HCT116 (cell line): Measurements from ENCODE around the gene ADRA1B. TPM values are rescaled to one million over a fixed set of nuclear protein-coding genes. Genes with fewer than 3 reads are reported as not detected.

Experiments
- ATAC-seq: fragments of 200-7000 bp; cut with Tn5 transposase; 2 replicates; pipeline ENCODE4 v1.9.1; 2020; ENCODE audit warnings: mild to moderate bottlenecking, moderate library complexity
- BruUV-seq: library from RNA; stranded (reverse); fragments of 400-500 nt; replicated peaks from 2 replicates; lab custom pipeline; 2021; lab: Mats Ljungman, UMichigan
- CTCF ChIA-PET: fragments of 300-600 bp; sonication (Branson Sonifier 250); formaldehyde crosslinking; loops from one replicate; lab custom pipeline; 2021; ENCODE audit warnings: antibody characterized with exemption; lab: Charles Lee
- POLR2A ChIA-PET: fragments of 300-600, 350-600 bp; sonication (Branson Sonifier 250); formaldehyde crosslinking; loops from one replicate; lab custom pipeline; 2021; ENCODE audit warnings: antibody characterized with exemption; lab: Charles Lee
- RAD21 ChIA-PET, 2 experiments: fragments of 300-600 bp; sonication (Branson Sonifier 250); formaldehyde crosslinking; loops; one replicate each; lab custom pipeline; 2023; ENCODE audit warnings: low total read pairs in 2 of 2; ENCODE audit not compliant: uncharacterized antibody in 2 of 2, unreplicated experiment in 2 of 2, low non-redundant PET in 1 of 2; lab: Charles Lee
- DNase-seq: peaks from one replicate; pipeline ENCODE4 v3.0.0-alpha.2; 2010; ENCODE audit warnings: low read depth, low spot score
- H2AFZ ChIP-seq: fragments of 200-600 bp; shearing (Covaris generic), sonication (generic); 2 replicates; pipeline ENCODE4 v1.6.1; 2017; ENCODE audit warnings: low read depth, mixed run types, mixed read lengths, antibody characterized with exemption, low read length; ENCODE audit not compliant: poor library complexity, severe bottlenecking
- H3K27ac ChIP-seq: 2 replicates; pipeline ENCODE4 v1.5.1; 2012; ENCODE audit warnings: low read depth, low read length
- H3K27me3 ChIP-seq: fragments of 200-600 bp; sonication (generic); 2 replicates; pipeline ENCODE4 v1.6.1; 2016; ENCODE audit warnings: mixed run types, low read length, mixed read lengths; ENCODE audit not compliant: insufficient read depth
- H3K36me3 ChIP-seq, 2 experiments: fragments of 200-500 bp in 1 of 2; fragments of 200-600 bp in 1 of 2; sonication (Bioruptor generic) in 1 of 2; sonication (generic) in 1 of 2; 2 replicates each; pipeline versions ENCODE4 v1.5.1 to v1.6.1; 2014 to 2016; ENCODE audit warnings: low read length in 2 of 2, inconsistent platforms in 1 of 2, mixed read lengths in 1 of 2, mixed run types in 1 of 2; ENCODE audit not compliant: insufficient read depth in 2 of 2, control insufficient read depth in 1 of 2
- H3K4me1 ChIP-seq, 2 experiments: fragments of 200-600 bp in 1 of 2; sonication (generic) in 1 of 2; 2 replicates each; pipeline versions ENCODE4 v1.5.1 to v1.6.1; 2012 to 2017; ENCODE audit warnings: low read length in 2 of 2, inconsistent platforms in 1 of 2, mild to moderate bottlenecking in 1 of 2, mixed read lengths in 1 of 2, mixed run types in 1 of 2, moderate library complexity in 1 of 2; ENCODE audit not compliant: insufficient read depth in 2 of 2, control insufficient read depth in 1 of 2
- H3K4me2 ChIP-seq: fragments of 200-600 bp; sonication (generic); 2 replicates; pipeline ENCODE4 v1.6.1; 2017; ENCODE audit warnings: mixed run types, low read length, mixed read lengths
- H3K4me3 ChIP-seq, 2 experiments: fragments of 200-600 bp in 1 of 2; sonication (generic) in 1 of 2; replicated peaks in 1 of 2; 2 replicates each; pipeline ENCODE4 v1.5.1; 2011 to 2016; ENCODE audit warnings: low read length in 2 of 2, control low read depth in 1 of 2, low read depth in 1 of 2, mild to moderate bottlenecking in 1 of 2, mixed read lengths in 1 of 2, mixed run types in 1 of 2
- H3K79me2 ChIP-seq: fragments of 200-600 bp; sonication (generic); 2 replicates; pipeline ENCODE4 v1.6.1; 2017; ENCODE audit warnings: mild to moderate bottlenecking, mixed run types, low read length, moderate library complexity, mixed read lengths; ENCODE audit not compliant: insufficient read depth
- H3K9ac ChIP-seq: fragments of 200-600 bp; sonication (generic); 2 replicates; pipeline ENCODE4 v1.6.1; 2016; ENCODE audit warnings: low read length, mixed read lengths
- H3K9me2 ChIP-seq: fragments of 200-600 bp; sonication (generic), shearing (Covaris generic); 2 replicates; pipeline ENCODE4 v1.6.1; 2017; ENCODE audit warnings: mixed run types, mild to moderate bottlenecking, moderate library complexity; ENCODE audit not compliant: insufficient read depth
- H3K9me3 ChIP-seq, 2 experiments: fragments of 200-500 bp in 1 of 2; fragments of 200-600 bp in 1 of 2; sonication (Bioruptor generic) in 1 of 2; sonication (generic) in 1 of 2; 2 replicates each; pipeline ENCODE4 v1.6.1; 2014 to 2017; ENCODE audit warnings: low read length in 2 of 2, mixed read lengths in 2 of 2, inconsistent platforms in 1 of 2, low read depth in 1 of 2, mild to moderate bottlenecking in 1 of 2, mixed run types in 1 of 2, moderate library complexity in 1 of 2; ENCODE audit not compliant: control insufficient read depth in 1 of 2, insufficient read depth in 1 of 2
- H4K20me1 ChIP-seq: fragments of 200-600 bp; sonication (generic), shearing (Covaris generic); 2 replicates; pipeline ENCODE4 v1.6.1; 2017; ENCODE audit warnings: mixed run types, mild to moderate bottlenecking, moderate library complexity; ENCODE audit not compliant: insufficient read depth
- CBX3 ChIP-seq: IDR thresholded peaks from 2 replicates; pipeline ENCODE4 v1.6.1; 2012; ENCODE audit warnings: low read depth
- CEBPB ChIP-seq: IDR thresholded peaks from 2 replicates; pipeline ENCODE4 v1.6.1; 2012; ENCODE audit warnings: low read depth
- ELF1 ChIP-seq: IDR thresholded peaks from 2 replicates; pipeline ENCODE4 v1.6.1; 2012; ENCODE audit warnings: low read depth, borderline replicate concordance
- EZH2 ChIP-seq: fragments of 200-600 bp; sonication (generic); IDR thresholded peaks from 2 replicates; pipeline ENCODE4 v1.6.1; 2017; ENCODE audit warnings: antibody characterized with exemption, mixed run types
- FOSL1 ChIP-seq: IDR thresholded peaks from 2 replicates; pipeline ENCODE4 v1.6.1; 2012; ENCODE audit warnings: low read depth
- POLR2A ChIP-seq: IDR thresholded peaks from 2 replicates; pipeline ENCODE4 v1.7.0; 2011; ENCODE audit warnings: borderline replicate concordance; ENCODE audit not compliant: insufficient read depth, insufficient read length; ENCODE audit errors: extremely low read depth
- POLR2AphosphoS5 ChIP-seq: IDR thresholded peaks from 2 replicates; pipeline ENCODE4 v1.6.1; 2011; ENCODE audit warnings: mild to moderate bottlenecking, low read depth, low read length, moderate library complexity
- SP1 ChIP-seq: IDR thresholded peaks from 2 replicates; pipeline ENCODE4 v1.6.1; 2012; ENCODE audit warnings: low read depth
- SRF ChIP-seq: IDR thresholded peaks from 2 replicates; pipeline ENCODE4 v1.6.1; 2012; ENCODE audit warnings: low read depth
- TCF7L2 ChIP-seq: IDR thresholded peaks from 2 replicates; pipeline ENCODE4 v1.7.0; 2011; ENCODE audit warnings: borderline replicate concordance, inconsistent platforms; ENCODE audit not compliant: insufficient read depth, insufficient read length; ENCODE audit errors: extremely low read depth
- YY1 ChIP-seq: IDR thresholded peaks from 2 replicates; pipeline ENCODE4 v1.6.1; 2011; ENCODE audit warnings: low read length, low read depth, moderate library complexity, mild to moderate bottlenecking; ENCODE audit not compliant: insufficient replicate concordance; ENCODE audit errors: extremely low read depth
- ZBTB33 ChIP-seq: IDR thresholded peaks from 2 replicates; pipeline ENCODE4 v1.6.1; 2011; ENCODE audit warnings: mild to moderate bottlenecking, low read length, moderate library complexity; ENCODE audit not compliant: insufficient replicate concordance; ENCODE audit errors: extremely low read depth
- intact Hi-C: fragments of 100-400 bp; cut with micrococcal nuclease; formaldehyde crosslinking; loops from 2 replicates; pipeline ENCODE4 v1.10.0; 2022
- total RNA-seq: library from RNA; stranded (reverse); gene quantifications from one replicate; pipeline ENCODE4 v1.2.1, GENCODE V29; 2021; ENCODE audit not compliant: unreplicated experiment
- TF ChIP-seq, protein P1 (sequence below): IDR thresholded peaks from 2 replicates; pipeline ENCODE4 v1.6.1; 2012

The ADRA1B gene
- total RNA-seq, 1 experiment from 2014 or later: not detected

DNA sequence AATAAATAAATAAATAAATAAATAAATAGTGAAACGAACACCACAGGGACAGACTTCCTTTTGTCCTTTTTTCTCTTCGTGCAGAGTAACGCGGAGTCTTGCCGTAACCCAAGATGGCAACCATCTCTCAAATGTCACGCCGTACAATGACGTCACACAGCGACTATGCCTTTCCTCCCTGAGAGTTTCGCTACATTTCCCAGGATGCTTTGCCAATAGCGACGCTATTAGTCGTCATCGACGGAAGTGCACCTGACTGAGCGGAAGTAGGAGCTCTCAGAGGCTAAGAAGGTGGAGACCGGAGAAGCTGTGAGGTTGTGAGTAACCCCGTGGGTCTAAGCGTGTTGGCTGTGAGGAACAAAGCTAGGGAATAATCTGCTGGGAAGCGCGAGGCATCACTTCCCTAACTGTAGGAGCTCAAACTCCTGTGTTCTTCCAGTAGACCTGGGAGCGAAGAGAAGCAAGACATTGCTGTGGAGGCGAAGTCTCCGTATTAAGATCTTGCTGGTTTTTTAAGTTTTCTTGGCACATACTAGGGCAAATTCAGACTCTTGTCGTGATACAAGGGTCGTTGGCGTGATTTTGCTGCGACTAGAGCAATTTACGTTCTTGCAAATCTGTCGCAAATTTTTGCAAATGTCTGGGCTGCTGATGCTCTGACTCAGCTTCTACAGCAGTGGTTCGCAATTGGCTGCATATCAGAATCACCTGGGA, 92.8 kb downstream of the ADRA1B start, which contains the start of gene TTC1:
Gene TTC1, plus strand, starts transcription at position 263 of the 714 bp plus-strand sequence. CDS start 1,390 bp downstream, outside the sequence.
- Histone ChIP-seq H3K4me2 (peak within 1 kb of the TSS; percentile 93), H3K36me3 (peaks cover 5 to 20% of the 10 kb centered on the region in 2 experiments; a peak in 3 of 4 replicates), H3K4me1 (peaks cover 9 to 12% of the 10 kb centered on the region in 2 experiments; a peak in 2 of 4 replicates), H4K20me1 (no peaks in the 10 kb centered on the region), H3K27me3 (no peaks in the 10 kb centered on the region), H3K79me2 (peaks cover 39% of the 10 kb centered on the region), H3K9me3 (no peaks in the 10 kb centered on the region), H3K9ac (peak within 1 kb of the TSS; percentile 90), H3K27ac (peak within 1 kb of the TSS; percentile 40), H3K4me3 (peak within 1 kb of the TSS; percentile 99), H2AFZ (peak within 1 kb of the TSS; percentile 24), H3K9me2 (no peaks in the 10 kb centered on the region)
- RAD21 ChIA-PET: no interaction called here
- TSS peak; percentile 74 for BruUV-seq
- CTCF ChIA-PET: interaction anchor here (3.9 kb wide), 1 partner anchor 13 kb away, joined by 20 read pairs; no protein-coding TSS in a partner anchor
- TF ChIP-seq SP1: peak; percentile 83
- TF ChIP-seq, protein P1, sequence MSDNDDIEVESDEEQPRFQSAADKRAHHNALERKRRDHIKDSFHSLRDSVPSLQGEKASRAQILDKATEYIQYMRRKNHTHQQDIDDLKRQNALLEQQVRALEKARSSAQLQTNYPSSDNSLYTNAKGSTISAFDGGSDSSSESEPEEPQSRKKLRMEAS: peak; percentile 61; the same call in 1 of the 2 replicates
- no peak for TF ChIP-seq EZH2
- TF ChIP-seq CBX3: peak; percentile 79
- peak; percentile 85 for TF ChIP-seq POLR2A
- no peak for TF ChIP-seq CEBPB
- TF ChIP-seq TCF7L2: peak; percentile 48
- TF ChIP-seq YY1: peak; percentile 98
- 0 out of 2 replicates have a peak, but pooled peaks have one; percentile 20 for TF ChIP-seq FOSL1
- TF ChIP-seq ELF1: peak; percentile 68
- peak; percentile 95 for TF ChIP-seq SRF
- no peak for TF ChIP-seq ZBTB33
- peak; percentile 98 for TF ChIP-seq POLR2AphosphoS5
- ATAC-seq (peak; percentile 97), DNase-seq (peak; percentile 99)
- intact Hi-C loops: no loop called here
- POLR2A ChIA-PET: interaction anchor here (0.6 to 1.0 kb wide), 2 partner anchors 13 to 517 kb away, joined by 3 read pairs; no protein-coding TSS in a partner anchor
